ENCODE measurements around the gene NEDD9. TPM values are rescaled to one million over a fixed set of nuclear protein-coding genes. Genes with fewer than 3 reads are reported as not detected.

Gene NEDD9
- total RNA-seq, 4 donors from 2014 or later, result 51.7 to 136 (median 94.0) TPM

- no peak for TF ChIP-seq CTCF (IDR thresholded peaks at IDR 0.05; ENCODE audit: low read depth)
These were observed 3.4 kb downstream of the NEDD9 start for GRCh38 chr6:11228935-11229654.

- TF ChIP-seq CTCF (IDR thresholded peaks at IDR 0.05; ENCODE audit: low read depth), result no peak
These were observed 4.8 kb downstream of the NEDD9 start for GRCh38 chr6:11227698-11228097.

- TF ChIP-seq CTCF (IDR thresholded peaks at IDR 0.05; ENCODE audit: low read depth), result no peak
These were observed 6.5 kb downstream of the NEDD9 start for GRCh38 chr6:11226005-11226404.

- no peak for TF ChIP-seq CTCF (IDR thresholded peaks at IDR 0.05; ENCODE audit: low read depth)
These were observed 7.5 kb downstream of the NEDD9 start for GRCh38 chr6:11224966-11225463.

- no peak for TF ChIP-seq CTCF (IDR thresholded peaks at IDR 0.05; ENCODE audit: low read depth)
These were observed 8.1 kb downstream of the NEDD9 start for GRCh38 chr6:11224252-11224965.

- no peak for TF ChIP-seq CTCF (IDR thresholded peaks at IDR 0.05; ENCODE audit: low read depth)
These were observed 9.1 kb downstream of the NEDD9 start for GRCh38 chr6:11223286-11223864.

Data from subcutaneous adipose tissue (tissue), 4 donors.